ENCODE measurements around the gene CCDC92. TPM values are rescaled to one million over a fixed set of nuclear protein-coding genes. Genes with fewer than 3 reads are reported as not detected.

CCDC92 gene
- total RNA-seq, 1 donor from 2014 or later: 31.0 TPM

GRCh38 chr12:123897221-123897620 lies 75.4 kb downstream of the CCDC92 start:
- no peak overlapping the region for H3K27ac ChIP-seq
- no peak for TF ChIP-seq CTCF (IDR thresholded peaks at IDR 0.05)
- no peaks in the 10 kb centered on the region for H3K27me3 ChIP-seq
- H3K4me1 ChIP-seq: no peaks in the 10 kb centered on the region
- no peaks in the 10 kb centered on the region for H3K36me3 ChIP-seq
- DNase-seq (ENCODE audit: low spot score in 2 of 2): no peak
- H3K9me3 ChIP-seq: no peaks in the 10 kb centered on the region
- H3K4me3 ChIP-seq: no peak overlapping the region
- intact Hi-C loops (cut with DNase I): no loop called here

- H3K27ac ChIP-seq: no peak overlapping the region
- intact Hi-C loops (cut with DNase I): no loop called here
- no peaks in the 10 kb centered on the region for H3K9me3 ChIP-seq
- no peaks in the 10 kb centered on the region for H3K36me3 ChIP-seq
- no peaks in the 10 kb centered on the region for H3K4me1 ChIP-seq
- H3K4me3 ChIP-seq: no peak overlapping the region
- TF ChIP-seq CTCF (IDR thresholded peaks at IDR 0.05): no peak
- no peaks in the 10 kb centered on the region for H3K27me3 ChIP-seq
- no peak for DNase-seq (ENCODE audit: low spot score in 2 of 2)
Observed at GRCh38 chr12:123896767-123897166, 75.9 kb downstream of the CCDC92 start.

- H3K27me3 ChIP-seq: no peaks in the 10 kb centered on the region
- no peak overlapping the region for H3K27ac ChIP-seq
- intact Hi-C loops (cut with DNase I): no loop called here
- no peaks in the 10 kb centered on the region for H3K4me1 ChIP-seq
- no peak overlapping the region for H3K4me3 ChIP-seq
- H3K9me3 ChIP-seq: no peaks in the 10 kb centered on the region
- no peaks in the 10 kb centered on the region for H3K36me3 ChIP-seq
- no peak for TF ChIP-seq CTCF (IDR thresholded peaks at IDR 0.05)
- DNase-seq (ENCODE audit: low spot score in 2 of 2): no peak
Observed at GRCh38 chr12:123895451-123895850, 77.2 kb downstream of the CCDC92 start.

- Histone ChIP-seq H3K36me3 (no peaks in the 10 kb centered on the region), H3K27ac (no peak overlapping the region), H3K4me1 (no peaks in the 10 kb centered on the region), H3K9me3 (no peaks in the 10 kb centered on the region), H3K27me3 (no peaks in the 10 kb centered on the region), H3K4me3 (no peak overlapping the region)
- DNase-seq (ENCODE audit: low spot score in 2 of 2): no peak
- intact Hi-C loops (cut with DNase I): no loop called here
- TF ChIP-seq CTCF (IDR thresholded peaks at IDR 0.05): no peak
Observed at GRCh38 chr12:123894823-123895345, 77.7 kb downstream of the CCDC92 start.

- no peaks in the 10 kb centered on the region for H3K36me3 ChIP-seq
- no peaks in the 10 kb centered on the region for H3K9me3 ChIP-seq
- no peak for TF ChIP-seq CTCF (IDR thresholded peaks at IDR 0.05)
- no peaks in the 10 kb centered on the region for H3K4me1 ChIP-seq
- no peak overlapping the region for H3K4me3 ChIP-seq
- no peaks in the 10 kb centered on the region for H3K27me3 ChIP-seq
- intact Hi-C loops (cut with DNase I): no loop called here
- DNase-seq (ENCODE audit: low spot score in 2 of 2): no peak
- H3K27ac ChIP-seq: no peak overlapping the region
Observed at GRCh38 chr12:123893276-123893675, 79.4 kb downstream of the CCDC92 start.

- intact Hi-C loops (cut with DNase I): no loop called here
- Histone ChIP-seq H3K36me3 (no peaks in the 10 kb centered on the region), H3K4me1 (no peaks in the 10 kb centered on the region), H3K27ac (no peak overlapping the region), H3K9me3 (no peaks in the 10 kb centered on the region), H3K27me3 (no peaks in the 10 kb centered on the region), H3K4me3 (no peak overlapping the region)
- TF ChIP-seq CTCF (IDR thresholded peaks at IDR 0.05): no peak
- DNase-seq (ENCODE audit: low spot score in 2 of 2): no peak
Observed at GRCh38 chr12:123892853-123893252, 79.8 kb downstream of the CCDC92 start.
